ENCODE results near the gene CYP4F2.
"Not testable (repeated sequence)": the region's sequence is repeated elsewhere in the genome, so short reads cannot be mapped to it uniquely, and the experiment has no call there.

The CYP4F2 gene

DNA sequence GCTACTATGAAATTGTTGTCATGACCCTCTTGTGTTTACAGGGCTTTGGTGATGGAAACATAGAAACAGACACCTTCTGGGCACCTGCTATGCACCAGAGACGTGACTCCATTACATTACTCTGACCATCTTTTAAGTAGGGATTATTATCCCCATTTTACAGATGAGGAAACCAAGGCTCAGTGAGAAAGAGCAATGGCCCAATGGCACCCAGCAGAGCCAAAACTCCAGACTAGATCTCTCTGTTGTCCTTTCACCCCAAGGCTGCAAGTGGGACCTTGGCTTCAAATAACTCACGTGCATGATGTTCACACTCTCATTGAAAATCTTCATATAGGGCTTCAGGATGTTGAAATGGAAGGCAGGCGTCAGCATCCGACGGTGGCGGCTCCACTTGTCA is 5.9 kb downstream of the CYP4F2 start:
- no peak overlapping the region for H3K4me3 ChIP-seq (ENCODE audit: low read length)
- DNase-seq (ENCODE audit: low read depth) = no peak
- TF ChIP-seq, protein P1, sequence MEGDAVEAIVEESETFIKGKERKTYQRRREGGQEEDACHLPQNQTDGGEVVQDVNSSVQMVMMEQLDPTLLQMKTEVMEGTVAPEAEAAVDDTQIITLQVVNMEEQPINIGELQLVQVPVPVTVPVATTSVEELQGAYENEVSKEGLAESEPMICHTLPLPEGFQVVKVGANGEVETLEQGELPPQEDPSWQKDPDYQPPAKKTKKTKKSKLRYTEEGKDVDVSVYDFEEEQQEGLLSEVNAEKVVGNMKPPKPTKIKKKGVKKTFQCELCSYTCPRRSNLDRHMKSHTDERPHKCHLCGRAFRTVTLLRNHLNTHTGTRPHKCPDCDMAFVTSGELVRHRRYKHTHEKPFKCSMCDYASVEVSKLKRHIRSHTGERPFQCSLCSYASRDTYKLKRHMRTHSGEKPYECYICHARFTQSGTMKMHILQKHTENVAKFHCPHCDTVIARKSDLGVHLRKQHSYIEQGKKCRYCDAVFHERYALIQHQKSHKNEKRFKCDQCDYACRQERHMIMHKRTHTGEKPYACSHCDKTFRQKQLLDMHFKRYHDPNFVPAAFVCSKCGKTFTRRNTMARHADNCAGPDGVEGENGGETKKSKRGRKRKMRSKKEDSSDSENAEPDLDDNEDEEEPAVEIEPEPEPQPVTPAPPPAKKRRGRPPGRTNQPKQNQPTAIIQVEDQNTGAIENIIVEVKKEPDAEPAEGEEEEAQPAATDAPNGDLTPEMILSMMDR (conservative IDR thresholded peaks at IDR 0.05; ENCODE audit: low read depth, low read length) = no peak

DNA sequence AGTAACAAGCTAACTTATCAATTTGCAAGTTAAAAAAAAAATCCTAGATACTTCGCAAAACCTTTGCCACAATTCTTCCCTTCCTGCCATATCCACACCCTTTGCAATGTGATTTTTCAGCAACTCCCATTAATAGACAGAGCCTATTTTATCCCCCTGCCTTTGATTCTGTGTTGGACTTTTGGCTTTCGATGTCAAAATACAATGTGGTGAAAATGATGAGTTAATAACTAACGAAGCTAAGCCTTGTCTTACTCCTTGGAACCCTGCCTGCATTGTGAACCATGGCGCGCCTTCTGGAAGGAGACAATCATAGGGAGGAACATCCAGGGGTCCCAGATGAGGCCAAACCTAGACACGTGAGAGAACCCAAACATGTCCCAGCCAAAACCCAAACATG is 6.4 kb downstream of the CYP4F2 start:
- H3K4me3 ChIP-seq (ENCODE audit: low read length) = no peak overlapping the region
- TF ChIP-seq, protein P1 (conservative IDR thresholded peaks at IDR 0.05; ENCODE audit: low read depth, low read length) = no peak
- DNase-seq (ENCODE audit: low read depth) = no peak

DNA sequence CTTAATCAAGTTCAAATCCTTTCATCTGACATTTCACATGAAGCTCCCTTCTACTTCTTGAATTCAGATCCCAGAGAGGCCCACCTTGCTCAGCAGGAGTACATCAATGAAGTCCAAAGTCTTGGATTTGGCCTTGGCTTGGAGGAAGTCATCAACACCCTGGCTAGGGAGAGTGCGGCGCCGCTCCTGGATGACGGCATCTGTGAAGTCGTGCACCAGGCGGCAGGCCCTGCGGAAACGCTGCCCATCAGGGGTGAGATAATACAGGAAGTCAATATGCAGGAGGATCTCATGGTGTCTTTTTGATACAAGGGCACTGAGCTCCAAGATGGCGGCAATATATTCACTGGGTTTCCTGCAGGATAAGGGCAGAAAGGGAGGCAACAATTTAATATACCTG is 8.5 kb downstream of the CYP4F2 start:
- H3K4me3 ChIP-seq (ENCODE audit: low read length); DNase-seq (ENCODE audit: low read depth): not testable (repeated sequence)

DNA sequence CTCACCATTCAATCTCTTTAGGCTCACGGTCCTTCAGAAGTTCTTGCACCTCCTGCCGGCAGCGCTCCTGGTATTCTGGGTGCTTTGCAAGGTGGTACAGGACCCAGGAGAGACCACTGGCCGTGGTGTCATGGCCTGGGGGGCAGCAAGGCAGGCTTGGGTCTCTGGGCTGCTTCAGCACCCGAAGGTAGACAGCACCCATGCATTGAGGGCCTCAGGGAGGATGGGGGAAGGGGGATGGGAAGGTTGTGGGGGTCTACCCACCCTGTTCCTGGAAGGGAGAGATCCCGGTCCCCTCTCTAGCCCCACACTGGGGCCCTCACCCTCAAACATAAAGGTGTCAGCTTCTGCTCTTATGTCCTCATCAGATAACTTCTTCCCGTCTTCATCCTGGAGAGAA is 12.0 kb downstream of the CYP4F2 start:
- DNase-seq (ENCODE audit: low read depth) = no peak
- TF ChIP-seq, protein P1 (conservative IDR thresholded peaks at IDR 0.05; ENCODE audit: low read depth, low read length) = no peak
- H3K4me3 ChIP-seq (ENCODE audit: low read length) = no peak overlapping the region

DNA sequence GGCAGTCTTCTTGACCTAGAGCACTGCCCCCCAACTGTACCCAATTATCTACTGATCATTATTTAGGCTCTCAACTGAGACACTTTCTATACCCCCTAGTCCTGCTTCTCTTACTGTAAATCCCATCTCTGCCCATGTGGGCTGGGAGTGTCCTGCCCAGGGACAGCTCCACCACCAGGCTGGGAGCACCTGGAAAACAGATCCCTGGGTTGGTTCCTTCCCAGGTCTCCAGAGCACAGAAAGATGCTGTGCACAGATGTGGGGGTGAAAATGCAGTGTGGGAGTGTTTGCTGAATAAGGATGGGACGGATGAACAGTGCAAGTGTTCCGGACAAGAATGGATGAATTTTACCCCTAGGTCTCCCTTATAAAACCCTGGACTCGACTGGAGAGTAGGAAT is 12.7 kb downstream of the CYP4F2 start:
- TF ChIP-seq, protein P1 (conservative IDR thresholded peaks at IDR 0.05; ENCODE audit: low read depth, low read length) = no peak
- no peak overlapping the region for H3K4me3 ChIP-seq (ENCODE audit: low read length)
- no peak for DNase-seq (ENCODE audit: low read depth)

DNA sequence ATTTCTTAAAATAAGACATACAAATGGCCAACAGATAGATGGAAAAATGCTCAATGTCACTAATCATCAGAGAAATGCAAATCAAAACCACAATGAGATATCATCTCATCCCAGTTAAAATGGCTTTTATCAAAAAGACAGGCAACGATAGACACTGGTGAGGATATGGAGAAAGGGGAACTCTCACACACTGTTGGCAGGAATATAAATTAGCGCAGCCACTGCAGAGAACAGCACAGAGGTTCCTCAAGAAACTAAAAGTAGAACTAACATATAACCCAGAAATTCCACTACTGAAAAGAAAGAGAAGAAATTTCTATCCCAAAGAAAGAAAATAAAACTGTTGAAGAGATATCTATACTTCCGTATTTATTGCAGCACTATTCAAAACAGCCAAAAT is 14.5 kb downstream of the CYP4F2 start:
- not testable (repeated sequence) for DNase-seq (ENCODE audit: low read depth)

DNA sequence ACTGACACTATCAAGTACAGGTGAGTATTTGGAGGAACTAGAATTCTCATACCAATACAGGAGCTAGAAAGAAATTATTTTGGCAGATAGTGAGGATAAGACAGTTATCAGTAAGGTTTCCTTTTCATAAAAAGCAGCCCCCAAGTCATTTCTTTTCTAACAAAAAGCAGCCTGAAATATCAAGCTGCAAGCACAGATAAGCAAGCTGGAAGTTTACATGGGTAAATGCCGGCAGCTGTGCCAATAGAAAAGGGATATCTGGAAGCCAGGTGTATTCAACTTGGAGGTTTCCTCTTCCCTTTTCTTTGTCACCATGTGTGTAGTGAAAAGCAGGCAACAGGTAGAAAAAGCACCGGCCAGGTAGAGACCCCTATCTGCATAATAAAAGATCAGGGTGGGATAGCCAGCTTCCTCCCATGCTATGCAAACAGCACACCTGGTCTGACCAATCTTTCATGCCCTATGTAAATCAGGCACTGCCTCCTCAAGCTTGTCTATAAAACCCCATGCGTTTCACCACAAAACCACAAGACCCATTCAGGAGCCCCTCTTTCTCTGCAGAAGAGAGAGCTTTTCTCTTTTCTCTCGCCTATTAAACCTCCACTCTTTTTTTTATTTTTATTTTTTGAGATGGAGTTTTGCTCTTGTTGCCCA is 22.9 kb downstream of the CYP4F2 start:
- TF ChIP-seq, protein P1 (conservative IDR thresholded peaks at IDR 0.05; ENCODE audit: low read depth, low read length) = no peak
- no peak overlapping the region for H3K4me3 ChIP-seq (ENCODE audit: low read length)
- no peak for DNase-seq (ENCODE audit: low read depth)

More for the DNA sequence above, 14.5 kb downstream of the CYP4F2 start:
- not testable (repeated sequence) for H3K4me3 ChIP-seq (ENCODE audit: low read length)

DNA sequence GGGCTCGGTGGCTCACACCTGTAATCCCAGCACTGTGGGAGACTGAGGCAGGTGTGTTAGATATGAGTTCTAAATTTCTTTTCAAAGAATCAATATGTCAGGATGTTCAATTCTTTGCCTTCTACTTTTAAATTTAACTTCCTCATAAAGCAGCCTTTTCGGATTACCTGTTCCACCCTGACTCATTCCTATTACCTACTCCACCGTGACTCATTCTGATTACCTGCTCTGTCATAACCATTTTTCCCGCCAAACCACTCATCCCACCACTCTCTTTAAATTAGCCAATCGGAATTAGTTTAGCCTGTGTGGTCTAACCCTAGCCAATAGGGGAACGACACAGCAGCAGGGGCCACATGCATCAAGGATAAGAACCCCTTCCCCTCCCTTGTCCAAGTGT is 24.1 kb downstream of the CYP4F2 start:
- H3K4me3 ChIP-seq (ENCODE audit: low read length); DNase-seq (ENCODE audit: low read depth): not testable (repeated sequence)

DNA sequence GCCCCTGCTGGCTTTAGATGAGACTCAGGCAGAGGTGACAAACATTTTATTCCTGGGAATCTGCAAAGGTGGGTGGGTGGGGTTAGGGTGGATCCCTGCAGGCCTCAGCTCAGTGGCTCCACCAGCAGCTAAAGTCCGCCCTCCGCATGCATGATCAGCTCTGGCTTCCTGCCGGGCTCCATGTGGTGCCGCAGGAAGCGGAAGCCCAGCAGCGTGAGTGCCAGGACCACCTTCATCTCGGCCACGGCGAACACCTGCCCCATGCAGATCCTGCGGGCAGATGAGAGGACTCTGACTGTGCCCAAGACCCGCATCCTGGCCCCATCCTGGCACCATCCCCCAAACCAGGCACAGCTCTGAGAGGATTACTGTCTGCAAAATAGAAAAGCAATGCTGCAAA is 26.3 kb downstream of the CYP4F2 start:
- no peak overlapping the region for H3K4me3 ChIP-seq (ENCODE audit: low read length)
- no peak for DNase-seq (ENCODE audit: low read depth)
- TF ChIP-seq, protein P1 (conservative IDR thresholded peaks at IDR 0.05; ENCODE audit: low read depth, low read length) = no peak
